ENCODE measurements around the gene FAM131C.

- no peak for TF ChIP-seq EZH2phosphoT487 (IDR thresholded peaks at IDR 0.05; ENCODE audit: unreplicated experiment)
- TF ChIP-seq CTCF (conservative IDR thresholded peaks at IDR 0.05; ENCODE audit: low read depth in 2 of 2): no peak
- no peak for TF ChIP-seq POLR2AphosphoS5 (IDR thresholded peaks at IDR 0.05; ENCODE audit: low read depth)
- no peak for TF ChIP-seq EZH2 (IDR thresholded peaks at IDR 0.05; ENCODE audit: low read depth, unreplicated experiment)
- TF ChIP-seq JUNB (IDR thresholded peaks at IDR 0.05; ENCODE audit: unreplicated experiment): no peak
Measured at GRCh38 chr1:16110456-16110855, 37.0 kb upstream of the FAM131C start.

Measured in GM23338 (cell line).